ENCODE results near the gene GOLPH3. TPM values are rescaled to one million over a fixed set of nuclear protein-coding genes. Genes with fewer than 3 reads are reported as not detected.

The GOLPH3 gene
- total and polyA plus RNA-seq, 2 of the 8 experiments (the other 6 are each of a cell fraction or from before 2014, with no cell fraction given), result 53.7 to 93.6 TPM

GRCh38 chr5:32201122-32201753 is 27.1 kb upstream of the GOLPH3 start:
- Histone ChIP-seq H4K8ac (ENCODE audit: extremely low read depth, insufficient read depth, low read length) (no peak overlapping the region), H3K23ac (ENCODE audit: insufficient read length) (no peak overlapping the region), H2AFZ (ENCODE audit: low read length) (no peak overlapping the region), H3K9me3 (ENCODE audit: insufficient read depth in 2 of 2, low read depth in 1 of 2, low read length in 1 of 2) (no peaks in the 10 kb centered on the region), H3K56ac (replicated peaks; ENCODE audit: insufficient read length, low read depth, low read length) (no peak overlapping the region), H3K9ac (replicated peaks in 1 of 4; ENCODE audit: extremely low read depth in 1 of 4, low read depth in 3 of 4, low read length in 3 of 4) (no peak overlapping the region), H4K5ac (ENCODE audit: insufficient read length, low read depth, low read length) (no peak overlapping the region), H2BK15ac (ENCODE audit: low read length) (no peak overlapping the region), H2BK120ac (replicated peaks; ENCODE audit: low read depth, low read length) (no peak overlapping the region), H3K4me3 (ENCODE audit: extremely low read depth in 1 of 4, insufficient read depth in 2 of 4, low read depth in 3 of 4, low read length in 4 of 4) (no peak overlapping the region), H3K36me3 (ENCODE audit: control insufficient read depth in 2 of 4, insufficient read depth in 4 of 4, low read length in 3 of 4) (no peaks in the 10 kb centered on the region), H3K27ac (ENCODE audit: low read depth, low read length) (no peak overlapping the region), H3K27me3 (replicated peaks in 1 of 4; ENCODE audit: control insufficient read depth in 3 of 4, extremely low read depth in 1 of 4, insufficient read depth in 3 of 4, low read length in 3 of 4) (no peaks in the 10 kb centered on the region), H3K4me1 (replicated peaks in 1 of 4; ENCODE audit: control insufficient read depth in 3 of 4, insufficient read depth in 4 of 4, low read length in 3 of 4) (no peaks in the 10 kb centered on the region), H3K18ac (ENCODE audit: extremely low read depth, low read length) (no peak overlapping the region), H3K23me2 (ENCODE audit: low read depth, low read length) (no peaks in the 10 kb centered on the region), H3K79me2 (ENCODE audit: control insufficient read depth in 1 of 2, insufficient read depth in 2 of 2, low read length in 2 of 2) (no peaks in the 10 kb centered on the region), H2BK5ac (ENCODE audit: low read depth, low read length) (no peak overlapping the region), H2AK5ac (ENCODE audit: low read depth, low read length) (no peak overlapping the region), H3K4me2 (ENCODE audit: insufficient read depth in 1 of 2, low read depth in 2 of 2, low read length in 2 of 2) (no peak overlapping the region), H3K14ac (ENCODE audit: insufficient read length) (no peak overlapping the region), H3K79me1 (ENCODE audit: low read depth, low read length) (no peaks in the 10 kb centered on the region), H3K4ac (replicated peaks; ENCODE audit: insufficient read length, low read depth, low read length) (no peak overlapping the region), H2BK20ac (ENCODE audit: low read length) (no peak overlapping the region), H4K20me1 (replicated peaks in 1 of 2; ENCODE audit: control insufficient read depth in 1 of 2, insufficient read depth in 2 of 2, low read length in 2 of 2) (no peaks in the 10 kb centered on the region), H4K91ac (replicated peaks; ENCODE audit: insufficient read length, low read length) (no peak overlapping the region), H2BK12ac (ENCODE audit: low read depth, low read length) (no peak overlapping the region)
- DNase-seq (ENCODE audit: low read depth in 1 of 2, low spot score in 2 of 2), result no peak
- FAIRE-seq, result no peak
- 82% methylated on average over 3 of the region's 3 CpGs; no CpG with 5 or more reads in 1 of the 2 experiments for whole genome bisulfite sequencing, 2 experiments (ENCODE audit: extremely low coverage in 1 of 2, insufficient coverage in 1 of 2, insufficient read length in 1 of 2, insufficient replicate concordance in 2 of 2, low coverage in 1 of 2, low lambda C conversion rate in 2 of 2, missing lambda C conversion rate in 1 of 2)
- CTCF ChIA-PET (ENCODE audit: partially characterized antibody), result no interaction called here
- POLR2A ChIA-PET (ENCODE audit: partially characterized antibody), result no interaction called here
- TF ChIP-seq CHD1 (IDR thresholded peaks at IDR 0.05; ENCODE audit: low read depth, low read length), result no peak
- no peak for TF ChIP-seq RFX5 (IDR thresholded peaks at IDR 0.05; ENCODE audit: borderline replicate concordance, low read depth, low read length)
- TF ChIP-seq CEBPB (IDR thresholded peaks at IDR 0.05; ENCODE audit: low read depth, low read length), result no peak
- no peak for TF ChIP-seq SAP30 (IDR thresholded peaks at IDR 0.05; ENCODE audit: insufficient read depth, insufficient replicate concordance, low read length)
- no peak for TF ChIP-seq TCF12 (IDR thresholded peaks at IDR 0.05; ENCODE audit: low read depth, low read length)
- TF ChIP-seq EP300 (IDR thresholded peaks at IDR 0.05; ENCODE audit: borderline replicate concordance in 1 of 2, low read depth in 2 of 2, low read length in 2 of 2), result no peak
- no peak for TF ChIP-seq BCL11A (IDR thresholded peaks at IDR 0.05; ENCODE audit: low read depth in 2 of 2, low read length in 2 of 2)
- TF ChIP-seq FOSL1 (IDR thresholded peaks at IDR 0.05; ENCODE audit: insufficient read depth, low read depth, low read length), result no peak
- TF ChIP-seq HDAC6 (IDR thresholded peaks at IDR 0.05; ENCODE audit: low read depth, low read length), result no peak
- TF ChIP-seq SP1 (IDR thresholded peaks at IDR 0.05; ENCODE audit: low read depth, low read length), result no peak
- TF ChIP-seq CTBP2 (IDR thresholded peaks at IDR 0.05; ENCODE audit: borderline replicate concordance, insufficient read depth, insufficient read length, low read length), result no peak
- TF ChIP-seq GABPA (IDR thresholded peaks at IDR 0.05; ENCODE audit: borderline replicate concordance, insufficient read depth, low read length), result no peak
- no peak for TF ChIP-seq BRCA1 (IDR thresholded peaks at IDR 0.05; ENCODE audit: low read depth, low read length)
- TF ChIP-seq SIX5 (IDR thresholded peaks at IDR 0.05; ENCODE audit: low read depth, low read length), result no peak

All from H1 (cell line).